GM19023 (cell line): Measurements from ENCODE around the gene MTR.

ENCODE experiments used
- ATAC-seq: cut with Tn5 transposase; IDR thresholded peaks from one replicate; pipeline ENCODE4 v1.9.1; 2021; ENCODE audit warnings: mild to moderate bottlenecking, moderate library complexity; ENCODE audit not compliant: unreplicated experiment

Gene MTR

DNA sequence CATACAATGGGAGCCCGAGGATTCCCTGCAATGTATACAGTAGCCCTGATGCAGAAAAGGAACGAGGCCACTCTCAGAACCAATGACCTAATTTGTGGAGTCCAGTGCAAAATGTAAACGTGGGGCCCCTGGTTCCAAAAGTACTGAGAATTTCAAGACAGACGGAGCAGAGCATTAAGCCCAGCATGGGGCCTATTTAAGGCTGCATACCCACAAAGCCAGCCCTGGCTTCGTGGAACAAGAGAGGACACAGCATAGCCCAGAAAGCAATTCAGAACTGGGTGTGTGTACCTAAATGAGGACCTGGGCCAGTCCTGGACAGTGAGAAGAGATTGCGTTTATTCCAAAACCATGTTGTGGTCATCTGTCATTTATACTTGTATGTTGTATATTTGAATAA is 153.9 kb downstream of the MTR start:
- ATAC-seq: no peak

GRCh38 chr1:236950365-236950764 is 155.3 kb downstream of the MTR start:
- ATAC-seq: no peak

- no peak for ATAC-seq
Observed at GRCh38 chr1:236951672-236952071, 156.6 kb downstream of the MTR start.

GRCh38 chr1:236952246-236953003 is 157.3 kb downstream of the MTR start:
- no peak for ATAC-seq

DNA sequence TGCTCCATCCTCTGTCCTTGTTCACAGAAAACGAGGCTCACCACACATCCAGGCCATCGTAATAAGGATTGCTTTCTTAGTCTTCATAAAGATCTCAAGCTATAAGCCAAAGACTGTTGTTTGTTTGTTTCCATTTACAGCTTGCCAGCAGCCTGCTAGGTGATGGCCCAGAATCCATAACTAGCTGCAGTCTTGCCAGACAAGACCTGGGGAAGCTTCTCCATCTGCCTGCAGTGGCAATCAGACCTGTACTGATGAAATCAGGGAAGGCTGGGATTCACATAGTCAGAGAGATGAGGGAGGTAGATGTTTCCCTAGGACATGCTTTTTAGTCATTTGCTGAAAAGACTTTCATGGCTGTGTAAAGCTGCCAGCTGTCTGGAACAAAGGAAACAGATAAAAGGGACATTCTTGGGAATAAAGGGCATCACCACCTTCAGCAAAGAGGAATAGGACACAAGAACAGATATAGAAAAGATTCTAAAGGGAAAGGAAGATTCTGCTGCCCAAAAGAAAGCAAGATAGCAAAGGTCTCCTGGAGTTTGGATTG is 158.1 kb downstream of the MTR start:
- no peak for ATAC-seq
